HPDE6-E6E7 (cell line): ENCODE results near the gene LSM14B.

Experiments
- DNase-seq: peaks from one replicate; pipeline ENCODE4 v3.0.0; 2011; ENCODE audit warnings: missing footprints; ENCODE audit errors: extremely low spot score

Gene LSM14B

GRCh38 chr20:62132421-62132820 lies 10.1 kb downstream of the LSM14B start:
- DNase-seq, result no peak

- DNase-seq, result no peak
Measured at GRCh38 chr20:62133051-62133845, 11.0 kb downstream of the LSM14B start.

DNA sequence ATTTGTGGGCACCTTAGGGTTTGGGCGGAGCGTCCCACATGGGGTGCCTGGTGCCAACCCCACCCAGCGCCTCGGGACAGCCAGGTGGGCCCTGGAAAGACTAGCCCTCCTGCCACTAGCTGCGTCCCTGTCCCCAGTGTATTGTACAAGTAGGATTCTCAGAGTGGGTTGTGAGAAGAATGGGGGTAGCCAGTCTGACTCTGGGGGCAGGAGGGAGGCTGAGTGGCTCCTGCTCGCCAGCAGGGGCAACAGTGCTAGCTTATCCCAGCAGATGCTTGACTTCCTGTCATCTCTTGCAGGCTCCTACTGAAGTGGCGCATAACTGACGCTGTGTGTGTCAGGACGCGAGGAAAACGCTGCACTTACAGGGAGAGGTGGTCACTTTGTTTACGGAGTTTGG lies 11.6 kb downstream of the LSM14B start:
- no peak for DNase-seq

- no peak for DNase-seq
Measured at GRCh38 chr20:62134735-62135231, 12.5 kb downstream of the LSM14B start.

- no peak for DNase-seq
Measured at GRCh38 chr20:62135573-62136266, 13.4 kb downstream of the LSM14B start.

DNA sequence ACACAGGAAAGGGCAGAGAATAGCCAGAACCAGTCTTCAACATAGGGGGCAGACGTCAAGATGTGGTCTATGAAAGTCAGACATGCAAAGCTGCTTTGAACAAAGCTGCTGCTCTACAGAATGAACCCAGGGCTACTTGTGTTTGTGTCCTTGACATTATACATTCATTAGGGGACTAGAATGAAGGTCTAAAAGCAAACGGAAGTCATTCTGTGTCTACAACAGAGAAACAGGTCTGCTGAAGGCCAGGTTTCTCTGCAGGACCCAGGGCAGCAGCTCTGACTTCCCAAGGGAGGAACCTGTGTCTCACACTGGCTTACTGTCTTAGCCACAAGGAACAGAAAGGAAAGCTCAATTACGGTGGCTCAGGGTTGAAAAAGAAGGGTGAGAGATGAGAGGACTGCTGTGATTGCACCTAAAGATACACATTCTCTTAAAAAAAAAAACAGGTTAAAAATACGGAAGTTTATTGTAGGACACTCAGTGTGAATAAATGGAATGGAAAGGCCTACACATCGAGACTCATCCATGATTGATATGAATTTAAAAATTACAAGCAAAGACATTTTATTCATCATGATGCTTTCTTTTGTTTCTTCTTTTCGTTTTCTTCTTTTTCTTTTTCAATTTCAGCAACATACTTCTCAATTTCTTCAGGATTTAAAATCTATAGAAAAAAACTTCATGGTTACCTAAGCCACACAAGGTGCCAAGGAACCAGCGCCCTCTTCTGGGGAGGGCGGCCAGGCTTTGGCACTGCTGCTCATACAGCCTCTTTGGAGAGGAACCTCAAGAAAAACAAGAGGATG lies 14.2 kb downstream of the LSM14B start:
- peak; percentile 73 for DNase-seq

DNA sequence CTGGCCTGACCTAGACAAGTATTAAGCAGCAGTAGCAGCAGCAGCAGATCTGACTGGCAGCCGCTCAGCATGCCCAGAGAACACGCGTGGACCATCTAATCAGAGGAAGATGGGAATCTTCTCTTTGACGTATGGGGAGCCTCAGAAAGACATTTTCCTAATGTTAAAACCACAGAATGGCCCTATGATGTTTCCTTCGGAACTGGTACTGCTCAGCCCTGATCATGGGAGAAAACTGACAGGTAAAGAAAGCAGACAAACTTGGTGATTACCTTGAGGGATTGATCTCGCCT lies 14.8 kb downstream of the LSM14B start:
- no peak for DNase-seq

GRCh38 chr20:62137478-62138203 lies 15.4 kb downstream of the LSM14B start:
- DNase-seq, result no peak

GRCh38 chr20:62138204-62138543 lies 15.9 kb downstream of the LSM14B start:
- DNase-seq, result no peak

DNA sequence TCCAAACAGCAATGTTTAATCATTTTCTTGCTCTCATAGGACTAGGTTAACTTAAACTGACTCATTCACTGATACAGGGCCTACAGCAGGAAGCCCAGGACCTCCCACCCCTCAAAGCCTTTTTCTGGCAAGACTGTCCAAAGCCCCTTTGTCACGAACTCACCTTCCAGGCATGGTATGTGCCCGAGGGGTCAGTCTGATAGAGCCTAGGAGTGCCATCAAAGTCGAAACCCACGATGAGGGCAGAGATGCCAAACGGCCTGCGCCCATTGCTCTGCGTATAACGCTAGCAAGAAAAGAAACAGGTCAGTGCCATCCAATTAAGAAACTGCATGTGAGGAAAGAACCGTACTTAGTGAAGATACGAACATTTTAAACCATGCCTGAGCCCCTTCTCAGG lies 16.6 kb downstream of the LSM14B start:
- no peak for DNase-seq

DNA sequence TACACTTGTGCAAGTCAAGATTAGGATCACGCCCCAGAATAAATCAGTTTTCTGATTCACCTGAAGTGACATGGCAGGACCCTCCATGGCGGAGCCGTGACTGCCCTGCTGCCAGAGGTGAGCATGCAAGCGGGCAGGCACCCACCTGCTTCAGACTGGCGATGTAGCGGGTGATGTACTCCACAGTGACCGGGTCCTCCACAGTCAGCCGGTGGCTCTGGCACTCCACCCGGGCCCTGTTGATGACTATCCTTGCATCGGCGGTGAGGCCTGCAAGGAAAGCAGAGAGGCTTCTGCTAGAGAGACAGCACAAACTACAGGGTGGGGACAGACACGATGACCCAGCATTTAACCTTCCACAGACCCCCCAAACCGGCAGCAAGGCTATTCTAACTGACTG lies 17.4 kb downstream of the LSM14B start:
- no peak for DNase-seq

DNA sequence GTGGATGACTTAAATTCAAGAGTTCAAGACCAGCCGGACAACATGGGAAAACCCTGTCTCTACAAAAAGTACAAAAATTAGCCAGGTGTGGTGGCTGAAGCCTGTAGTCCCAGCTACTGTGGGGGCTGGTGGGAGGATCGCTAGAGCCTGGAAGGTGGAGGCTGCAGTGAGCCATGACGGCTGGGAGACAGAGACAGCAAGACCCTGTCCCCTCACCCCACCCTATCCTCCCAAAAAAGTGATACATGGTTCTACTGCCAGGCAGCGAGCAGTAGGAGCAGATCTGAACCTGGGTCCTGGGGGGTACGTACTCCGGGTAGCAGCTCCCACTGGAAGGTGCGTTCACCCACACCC lies 18.7 kb downstream of the LSM14B start:
- no peak for DNase-seq

DNA sequence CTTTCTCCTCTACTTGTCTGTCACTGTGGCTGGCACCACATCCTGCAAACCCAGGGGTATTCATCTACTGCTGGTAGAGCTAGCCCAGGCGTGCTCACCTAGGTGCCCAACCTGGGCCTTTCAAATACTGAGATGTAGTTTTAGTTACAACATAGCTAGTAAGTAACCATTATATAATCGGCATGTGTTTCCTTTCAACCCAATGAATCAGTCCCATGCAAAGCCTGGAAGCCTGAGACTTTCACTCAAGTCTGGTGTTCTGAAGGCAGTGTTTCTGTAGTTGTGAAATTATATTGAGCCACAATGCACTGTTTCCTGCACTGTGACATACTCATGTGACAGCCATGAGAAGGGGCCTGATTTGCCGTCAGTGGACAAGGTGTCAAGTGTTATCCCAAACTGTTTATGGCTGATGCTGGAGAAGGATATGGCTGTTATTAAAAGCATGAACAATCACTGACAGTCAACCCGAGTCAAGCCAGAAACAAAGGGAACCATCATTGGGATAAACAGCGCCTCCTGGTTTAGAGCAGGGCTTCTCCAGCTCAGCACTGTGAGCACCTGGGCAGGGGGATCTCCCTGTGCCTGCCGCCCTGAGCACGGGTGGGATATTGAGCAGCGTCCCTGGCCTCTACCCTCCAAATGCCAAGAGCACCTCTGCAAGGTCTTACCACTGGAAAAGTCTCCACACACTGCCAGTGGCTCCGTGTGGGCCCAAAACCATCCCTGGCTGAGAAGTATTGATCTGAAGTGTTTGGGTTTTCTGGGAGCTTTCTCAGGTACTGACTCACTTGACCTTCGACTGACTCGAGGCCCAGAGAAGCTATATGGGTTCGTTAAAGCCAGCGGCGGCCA lies 19.3 kb downstream of the LSM14B start:
- DNase-seq, result peak; percentile 58

GRCh38 chr20:62142252-62143080 lies 20.2 kb downstream of the LSM14B start:
- DNase-seq, result no peak

GRCh38 chr20:62143081-62143956 lies 21.0 kb downstream of the LSM14B start, which contains the start of the genes PSMA7 and SS18L1:
Gene PSMA7, minus strand, starts transcription at chr20:62143394. Its CDS starts 91 bp downstream, at chr20:62143303.
Gene SS18L1, plus strand, starts transcription at chr20:62143769. Its CDS starts 52 bp downstream, at chr20:62143821.
- peak; percentile 90 for DNase-seq

GRCh38 chr20:62143957-62144825 lies 21.9 kb downstream of the LSM14B start:
- DNase-seq, result peak; percentile 78

DNA sequence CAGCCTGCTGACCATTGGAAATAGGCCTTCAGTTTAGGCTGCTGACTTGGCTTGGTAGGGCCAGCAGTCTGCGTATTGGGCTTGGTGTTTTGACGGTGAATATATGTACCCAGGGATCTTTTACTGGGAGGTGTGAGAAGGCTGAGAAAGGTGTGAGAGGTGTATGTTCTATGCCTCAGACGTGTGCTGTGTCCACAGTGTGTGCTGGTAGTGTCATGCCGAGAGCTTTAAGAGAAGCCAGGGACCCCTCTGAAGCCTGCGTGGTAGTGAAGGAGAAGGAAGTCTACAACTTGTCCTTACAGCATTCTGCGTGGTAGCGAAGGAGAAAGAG lies 23.4 kb downstream of the LSM14B start:
- no peak for DNase-seq
